SK-N-SH (cell line): ENCODE measurements around the gene SNED1. TPM values are rescaled to one million over a fixed set of nuclear protein-coding genes. Genes with fewer than 3 reads are reported as not detected.

Experiments
- CTCF ChIA-PET: fragments of 300-600, 350-600 bp; formaldehyde crosslinking; extraction: SDS; loops from one replicate; lab custom pipeline; 2021; lab: Yijun Ruan, JAX
- POLR2A ChIA-PET: fragments of 350-600 bp; sonication (Branson Sonifier 250); formaldehyde crosslinking; extraction: SDS; loops from one replicate; lab custom pipeline; 2020; ENCODE audit warnings: antibody characterized with exemption, inconsistent platforms; lab: Yijun Ruan, JAX
- DNase-seq: peaks from one replicate; pipeline ENCODE4 v3.0.0; 2012
- H2AFZ ChIP-seq: fragments of 200-600 bp; sonication (generic); 2 replicates; pipeline ENCODE4 v1.8.1; 2016; ENCODE audit warnings: antibody characterized with exemption, mild to moderate bottlenecking, low read depth
- H3F3A ChIP-seq: fragments of 200-600 bp; sonication (generic); replicated peaks from 2 replicates; pipeline ENCODE3; 2016; ENCODE audit warnings: antibody characterized with exemption, mild to moderate bottlenecking; ENCODE audit not compliant: insufficient read depth
- H3K27ac ChIP-seq, 2 experiments: fragments of 200-500 bp in 1 of 2; fragments of 200-600 bp in 1 of 2; sonication (Bioruptor generic) in 1 of 2; sonication (generic), shearing (Covaris generic) in 1 of 2; 2 replicates each; pipeline versions ENCODE4 v1.5.1 to v1.6.1; 2014 to 2016; ENCODE audit warnings: low read depth in 2 of 2, inconsistent platforms in 1 of 2, low read length in 1 of 2, mild to moderate bottlenecking in 1 of 2, mixed read lengths in 1 of 2
- H3K27me3 ChIP-seq: fragments of 200-600 bp; sonication (generic), shearing (Covaris generic); 2 replicates; pipeline ENCODE4 v1.6.1; 2016; ENCODE audit warnings: mixed run types; ENCODE audit not compliant: insufficient read depth
- H3K36me3 ChIP-seq, 2 experiments: fragments of 200-500 bp in 1 of 2; fragments of 200-600 bp in 1 of 2; sonication (Bioruptor generic) in 1 of 2; sonication (generic) in 1 of 2; replicated peaks in 1 of 2; 2 replicates each; pipeline versions ENCODE3 to v1.5.1; 2014 to 2016; ENCODE audit warnings: low read length in 1 of 2, mild to moderate bottlenecking in 1 of 2; ENCODE audit not compliant: insufficient read depth in 2 of 2, control insufficient read depth in 1 of 2
- H3K4me1 ChIP-seq, 2 experiments: fragments of 200-500 bp in 1 of 2; fragments of 200-600 bp in 1 of 2; sonication (Bioruptor generic) in 1 of 2; sonication (generic), shearing (Covaris generic) in 1 of 2; 2 replicates each; pipeline versions ENCODE4 v1.5.1 to v1.6.1; 2014 to 2016; ENCODE audit warnings: low read depth in 1 of 2, low read length in 1 of 2, mixed run types in 1 of 2; ENCODE audit not compliant: insufficient read depth in 2 of 2, control insufficient read depth in 1 of 2
- H3K4me2 ChIP-seq: fragments of 200-600 bp; sonication (generic), shearing (Covaris generic); 2 replicates; pipeline ENCODE4 v1.6.1; 2017; ENCODE audit warnings: mixed run types
- H3K4me3 ChIP-seq, 2 experiments: fragments of 200-500 bp in 1 of 2; fragments of 200-600 bp in 1 of 2; sonication (Bioruptor generic) in 1 of 2; sonication (generic), shearing (Covaris generic) in 1 of 2; 2 replicates each; pipeline versions ENCODE4 v1.5.1 to v1.8.1; 2014 to 2016; ENCODE audit warnings: low read depth in 2 of 2, inconsistent platforms in 1 of 2, low read length in 1 of 2, mild to moderate bottlenecking in 1 of 2, mixed read lengths in 1 of 2, moderate library complexity in 1 of 2
- H3K79me2 ChIP-seq: fragments of 200-600 bp; sonication (generic); 2 replicates; pipeline ENCODE4 v1.8.1; 2017; ENCODE audit warnings: mild to moderate bottlenecking; ENCODE audit not compliant: insufficient read depth
- H3K9ac ChIP-seq: fragments of 200-600 bp; sonication (generic); 2 replicates; pipeline ENCODE4 v1.6.1; 2017; ENCODE audit warnings: mixed run types
- H3K9me2 ChIP-seq: fragments of 200-600 bp; sonication (generic); 2 replicates; pipeline ENCODE4 v1.6.1; 2017; ENCODE audit warnings: mixed run types
- H3K9me3 ChIP-seq: fragments of 200-600 bp; sonication (generic); 2 replicates; pipeline ENCODE4 v1.6.1; 2017; ENCODE audit warnings: mixed run types, mild to moderate bottlenecking, moderate library complexity
- H4K20me1 ChIP-seq: fragments of 200-600 bp; sonication (generic); 2 replicates; pipeline ENCODE4 v1.6.1; 2017; ENCODE audit warnings: mild to moderate bottlenecking, mixed run types; ENCODE audit not compliant: insufficient read depth
- ELF1 ChIP-seq: IDR thresholded peaks from 2 replicates; pipeline ENCODE4 v1.4.0; 2012
- FOSL2 ChIP-seq: IDR thresholded peaks from 2 replicates; pipeline ENCODE4 v1.4.0; 2012; ENCODE audit warnings: low read depth, mild to moderate bottlenecking, moderate library complexity, borderline replicate concordance
- GABPA ChIP-seq: IDR thresholded peaks from 2 replicates; pipeline ENCODE4 v1.4.0; 2012; ENCODE audit warnings: low read depth, mild to moderate bottlenecking
- GATA2 ChIP-seq: sonication (generic); formaldehyde crosslinking; IDR thresholded peaks from 2 replicates; pipeline ENCODE4 v1.5.0; 2020; ENCODE audit warnings: mild to moderate bottlenecking, missing genetic modification reagents
- MEF2A ChIP-seq: IDR thresholded peaks from 2 replicates; pipeline ENCODE4 v1.4.0; 2012; ENCODE audit warnings: low read depth, borderline replicate concordance
- MXI1 ChIP-seq: IDR thresholded peaks from 2 replicates; pipeline ENCODE4 v1.6.1; 2012; ENCODE audit warnings: mild to moderate bottlenecking, low read depth, low read length, improper control_type of control experiment
- NRF1 ChIP-seq: IDR thresholded peaks from 2 replicates; pipeline ENCODE4 v1.6.1; 2012; ENCODE audit warnings: low read depth, mild to moderate bottlenecking, low read length
- RCOR1 ChIP-seq: fragments of 150-350 bp; IDR thresholded peaks from 2 replicates; pipeline ENCODE4 v1.6.1; 2017; ENCODE audit warnings: antibody characterized with exemption, low read length
- REST ChIP-seq: IDR thresholded peaks from 2 replicates; pipeline ENCODE4 v1.6.1; 2012; ENCODE audit warnings: mild to moderate bottlenecking, low read depth, low read length, moderate library complexity
- RXRA ChIP-seq: IDR thresholded peaks from 2 replicates; pipeline ENCODE4 v1.4.0; 2012; ENCODE audit warnings: low read depth, mild to moderate bottlenecking, borderline replicate concordance
- SMC3 ChIP-seq: IDR thresholded peaks from 2 replicates; pipeline ENCODE4 v1.6.1; 2012; ENCODE audit warnings: low read depth, low read length, improper control_type of control experiment
- TAF1 ChIP-seq: IDR thresholded peaks from 2 replicates; pipeline ENCODE4 v1.6.1; 2012; ENCODE audit warnings: low read depth, mild to moderate bottlenecking, low read length, moderate library complexity, borderline replicate concordance
- TCF12 ChIP-seq: IDR thresholded peaks from 2 replicates; pipeline ENCODE4 v1.4.0; 2012
- TEAD4 ChIP-seq: IDR thresholded peaks from 2 replicates; pipeline ENCODE4 v1.4.0; 2012; ENCODE audit warnings: mild to moderate bottlenecking, borderline replicate concordance; ENCODE audit not compliant: insufficient read depth
- YY1 ChIP-seq: IDR thresholded peaks from 2 replicates; pipeline ENCODE4 v1.4.0; 2012; ENCODE audit warnings: low read depth, mild to moderate bottlenecking
- WGBS: methylation state at CpG from one replicate; pipeline ENCODE4 v1.1.6; 2017; ENCODE audit warnings: low lambda C conversion rate; 5-methylcytosine and 5-hydroxymethylcytosine counted together
- polyA plus RNA-seq, 3 experiments: library from polyadenylated mRNA; depleted of rRNA; stranded (reverse); fragments of >200 nt; gene quantifications; 2 replicates each; pipeline ENCODE4 v1.2.3, GENCODE V29; 2012
- TF ChIP-seq, protein P1 (sequence below): fragments of 200-600 bp; sonication (generic); IDR thresholded peaks from 2 replicates; pipeline ENCODE4 v1.6.1; 2017; ENCODE audit warnings: antibody characterized with exemption, mild to moderate bottlenecking, moderate library complexity
- TF ChIP-seq, protein P2 (sequence below): fragments of 150-350 bp; IDR thresholded peaks from 2 replicates; pipeline ENCODE4 v1.6.1; 2016; ENCODE audit warnings: mild to moderate bottlenecking, low read depth, low read length
- TF ChIP-seq, protein P3 (sequence below): fragments of 150-350 bp; IDR thresholded peaks from 2 replicates; pipeline ENCODE4 v1.6.1; 2017; ENCODE audit warnings: antibody characterized with exemption, low read length, low read depth, borderline replicate concordance

Gene SNED1
- polyA plus RNA-seq, 1 of the 3 experiments (the other 2 are of a cell fraction) = 0.03 TPM

- Histone ChIP-seq H4K20me1 (no peaks in the 10 kb centered on the region), H3K4me1 (peaks cover 0 to 5% of the 10 kb centered on the region in 2 experiments; a peak in 2 of 4 replicates), H3K36me3 (no peaks in the 10 kb centered on the region), H3K27me3 (no peaks in the 10 kb centered on the region), H3K4me2 (no peak overlapping the region), H3F3A (no peaks in the 10 kb centered on the region), H3K4me3 (no peak overlapping the region), H3K9me2 (no peaks in the 10 kb centered on the region), H3K27ac (no peak overlapping the region), H3K9me3 (no peaks in the 10 kb centered on the region), H2AFZ (no peak overlapping the region), H3K9ac (no peak overlapping the region), H3K79me2 (no peaks in the 10 kb centered on the region)
- TF ChIP-seq SMC3 (no peak), RCOR1 (no peak), MXI1 (no peak), FOSL2 (no peak), YY1 (no peak), REST (no peak), TEAD4 (no peak), TAF1 (no peak), RXRA (no peak), GABPA (no peak), ELF1 (no peak), GATA2 (CRISPR knock-in tag) (no peak), NRF1 (no peak), TCF12 (no peak), MEF2A (no peak)
- TF ChIP-seq, protein P1, sequence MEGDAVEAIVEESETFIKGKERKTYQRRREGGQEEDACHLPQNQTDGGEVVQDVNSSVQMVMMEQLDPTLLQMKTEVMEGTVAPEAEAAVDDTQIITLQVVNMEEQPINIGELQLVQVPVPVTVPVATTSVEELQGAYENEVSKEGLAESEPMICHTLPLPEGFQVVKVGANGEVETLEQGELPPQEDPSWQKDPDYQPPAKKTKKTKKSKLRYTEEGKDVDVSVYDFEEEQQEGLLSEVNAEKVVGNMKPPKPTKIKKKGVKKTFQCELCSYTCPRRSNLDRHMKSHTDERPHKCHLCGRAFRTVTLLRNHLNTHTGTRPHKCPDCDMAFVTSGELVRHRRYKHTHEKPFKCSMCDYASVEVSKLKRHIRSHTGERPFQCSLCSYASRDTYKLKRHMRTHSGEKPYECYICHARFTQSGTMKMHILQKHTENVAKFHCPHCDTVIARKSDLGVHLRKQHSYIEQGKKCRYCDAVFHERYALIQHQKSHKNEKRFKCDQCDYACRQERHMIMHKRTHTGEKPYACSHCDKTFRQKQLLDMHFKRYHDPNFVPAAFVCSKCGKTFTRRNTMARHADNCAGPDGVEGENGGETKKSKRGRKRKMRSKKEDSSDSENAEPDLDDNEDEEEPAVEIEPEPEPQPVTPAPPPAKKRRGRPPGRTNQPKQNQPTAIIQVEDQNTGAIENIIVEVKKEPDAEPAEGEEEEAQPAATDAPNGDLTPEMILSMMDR = no peak
- TF ChIP-seq, protein P2, sequence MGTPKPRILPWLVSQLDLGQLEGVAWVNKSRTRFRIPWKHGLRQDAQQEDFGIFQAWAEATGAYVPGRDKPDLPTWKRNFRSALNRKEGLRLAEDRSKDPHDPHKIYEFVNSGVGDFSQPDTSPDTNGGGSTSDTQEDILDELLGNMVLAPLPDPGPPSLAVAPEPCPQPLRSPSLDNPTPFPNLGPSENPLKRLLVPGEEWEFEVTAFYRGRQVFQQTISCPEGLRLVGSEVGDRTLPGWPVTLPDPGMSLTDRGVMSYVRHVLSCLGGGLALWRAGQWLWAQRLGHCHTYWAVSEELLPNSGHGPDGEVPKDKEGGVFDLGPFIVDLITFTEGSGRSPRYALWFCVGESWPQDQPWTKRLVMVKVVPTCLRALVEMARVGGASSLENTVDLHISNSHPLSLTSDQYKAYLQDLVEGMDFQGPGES = no peak
- TF ChIP-seq, protein P3, sequence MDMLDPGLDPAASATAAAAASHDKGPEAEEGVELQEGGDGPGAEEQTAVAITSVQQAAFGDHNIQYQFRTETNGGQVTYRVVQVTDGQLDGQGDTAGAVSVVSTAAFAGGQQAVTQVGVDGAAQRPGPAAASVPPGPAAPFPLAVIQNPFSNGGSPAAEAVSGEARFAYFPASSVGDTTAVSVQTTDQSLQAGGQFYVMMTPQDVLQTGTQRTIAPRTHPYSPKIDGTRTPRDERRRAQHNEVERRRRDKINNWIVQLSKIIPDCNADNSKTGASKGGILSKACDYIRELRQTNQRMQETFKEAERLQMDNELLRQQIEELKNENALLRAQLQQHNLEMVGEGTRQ = no peak
- DNase-seq = no peak
- 82% methylated on average over 4 of the region's 20 CpGs for WGBS
- ChIA-PET CTCF (interaction anchor here (1.1 to 1.6 kb wide), 3 partner anchors 15 to 71 kb away, joined by 3 to 10 read pairs (median 3); no protein-coding TSS in a partner anchor), POLR2A (no interaction called here)
These were observed 12.3 kb upstream of the SNED1 start for GRCh38 chr2:240985881-240986786.
